GM21576 (cell line): ENCODE results near the gene TIMM44.
A peak's percentile ranks its signal among the peaks of the same experiment; 100 is the strongest.

Experiments
- ATAC-seq: cut with Tn5 transposase; IDR thresholded peaks from one replicate; pipeline ENCODE4 v1.9.1; 2021; ENCODE audit warnings: mild to moderate bottlenecking, moderate library complexity; ENCODE audit not compliant: unreplicated experiment

Gene TIMM44

GRCh38 chr19:7915250-7916102 lies 28.0 kb downstream of the TIMM44 start:
- ATAC-seq = no peak

GRCh38 chr19:7914598-7915045 lies 28.8 kb downstream of the TIMM44 start, which contains the start of gene TGFBR3L:
Gene TGFBR3L, plus strand, starts transcription at chr19:7914830.
- no peak for ATAC-seq

DNA sequence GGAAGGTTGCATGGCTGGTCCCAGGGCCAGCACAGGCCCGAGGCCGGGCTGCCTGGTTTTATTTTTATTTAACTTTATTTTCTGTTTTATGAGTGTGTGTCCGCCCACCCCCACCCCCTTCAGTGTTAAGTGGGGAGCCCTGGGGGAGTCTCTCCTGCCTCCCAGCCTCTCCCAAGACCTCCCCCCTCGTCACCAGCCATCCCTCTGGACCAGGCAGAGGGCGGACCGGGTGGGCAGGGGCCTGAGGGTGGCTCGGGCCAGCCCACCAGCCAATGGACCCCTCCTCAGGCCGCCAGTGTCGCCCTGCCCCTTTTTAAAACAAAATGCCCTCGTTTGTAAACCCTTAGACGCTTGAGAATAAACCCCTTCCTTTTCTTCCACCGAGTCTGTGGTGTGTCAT lies 29.4 kb downstream of the TIMM44 start:
- ATAC-seq = no peak

GRCh38 chr19:7913652-7914051 lies 29.8 kb downstream of the TIMM44 start:
- no peak for ATAC-seq

DNA sequence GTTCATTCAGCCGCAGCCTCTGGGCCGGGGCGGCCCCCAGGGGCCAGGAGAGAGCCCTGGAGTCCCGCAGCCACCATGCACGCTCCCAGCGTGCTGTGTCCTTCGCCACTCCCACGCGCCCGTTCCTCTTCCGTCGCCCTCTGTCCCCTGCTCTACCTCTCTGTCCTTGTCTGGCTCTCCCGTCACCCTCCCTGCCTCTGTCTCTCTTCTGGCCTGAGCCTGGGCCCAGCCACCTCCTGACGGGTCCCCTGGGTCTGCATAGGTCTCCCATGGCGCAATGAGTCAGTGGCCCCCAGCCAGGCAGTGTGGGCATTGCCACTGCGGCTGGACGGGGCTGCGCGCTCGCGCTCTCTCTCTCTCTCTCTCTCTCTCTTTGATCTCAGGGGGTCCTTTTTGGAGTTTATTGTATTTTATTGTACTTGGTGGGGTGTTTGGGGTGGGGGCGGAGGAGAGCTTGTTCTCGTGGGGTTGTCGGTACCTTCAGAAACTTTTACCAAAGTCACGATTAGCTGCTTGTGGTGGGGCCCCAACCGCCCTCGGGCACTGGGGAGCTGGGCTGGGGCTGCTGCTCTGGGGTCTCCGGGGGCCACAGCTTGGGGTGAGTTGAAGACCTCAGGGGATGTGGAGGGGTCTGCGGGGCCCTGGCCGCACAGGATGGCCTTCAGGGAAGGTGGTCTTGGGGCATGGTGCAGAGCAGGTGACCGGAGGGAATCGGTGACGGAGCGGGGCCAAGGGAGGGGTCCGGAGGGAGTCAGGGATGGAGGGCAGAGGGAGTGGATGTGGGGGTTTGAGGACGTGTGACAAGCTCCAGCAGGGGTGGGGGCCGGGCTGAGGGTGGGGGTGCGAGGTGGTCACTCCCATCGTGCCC lies 30.5 kb downstream of the TIMM44 start:
- ATAC-seq = no peak

DNA sequence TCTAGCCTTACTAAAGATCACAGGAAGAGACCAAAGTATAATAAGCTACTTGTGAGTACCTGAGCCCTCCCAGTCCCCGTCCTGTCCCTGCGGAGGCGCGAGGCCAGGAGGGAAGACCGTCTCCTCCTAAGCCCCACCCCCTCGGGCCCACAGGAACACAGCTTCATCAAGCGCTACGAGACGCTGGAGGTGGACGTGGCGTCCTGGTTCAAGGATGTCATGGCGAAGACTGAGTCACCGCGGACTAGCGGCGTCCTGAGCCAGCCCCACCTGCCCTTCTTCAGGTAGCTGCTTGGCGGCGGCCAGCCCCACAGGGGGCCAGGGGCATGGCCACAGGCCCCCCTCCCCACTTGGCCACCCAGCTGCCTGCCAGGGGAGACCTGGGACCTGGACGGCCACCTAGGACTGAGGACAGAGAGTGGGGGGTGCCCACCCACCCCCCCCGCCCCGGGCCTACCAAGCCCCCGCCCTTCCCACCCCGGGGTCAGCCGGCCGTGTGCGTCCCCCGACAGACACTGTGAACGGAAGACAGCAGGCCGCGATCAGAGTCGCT lies 31.2 kb downstream of the TIMM44 start:
- ATAC-seq = no peak

- ATAC-seq = no peak
These were observed 31.8 kb downstream of the TIMM44 start for GRCh38 chr19:7911508-7912143.

DNA sequence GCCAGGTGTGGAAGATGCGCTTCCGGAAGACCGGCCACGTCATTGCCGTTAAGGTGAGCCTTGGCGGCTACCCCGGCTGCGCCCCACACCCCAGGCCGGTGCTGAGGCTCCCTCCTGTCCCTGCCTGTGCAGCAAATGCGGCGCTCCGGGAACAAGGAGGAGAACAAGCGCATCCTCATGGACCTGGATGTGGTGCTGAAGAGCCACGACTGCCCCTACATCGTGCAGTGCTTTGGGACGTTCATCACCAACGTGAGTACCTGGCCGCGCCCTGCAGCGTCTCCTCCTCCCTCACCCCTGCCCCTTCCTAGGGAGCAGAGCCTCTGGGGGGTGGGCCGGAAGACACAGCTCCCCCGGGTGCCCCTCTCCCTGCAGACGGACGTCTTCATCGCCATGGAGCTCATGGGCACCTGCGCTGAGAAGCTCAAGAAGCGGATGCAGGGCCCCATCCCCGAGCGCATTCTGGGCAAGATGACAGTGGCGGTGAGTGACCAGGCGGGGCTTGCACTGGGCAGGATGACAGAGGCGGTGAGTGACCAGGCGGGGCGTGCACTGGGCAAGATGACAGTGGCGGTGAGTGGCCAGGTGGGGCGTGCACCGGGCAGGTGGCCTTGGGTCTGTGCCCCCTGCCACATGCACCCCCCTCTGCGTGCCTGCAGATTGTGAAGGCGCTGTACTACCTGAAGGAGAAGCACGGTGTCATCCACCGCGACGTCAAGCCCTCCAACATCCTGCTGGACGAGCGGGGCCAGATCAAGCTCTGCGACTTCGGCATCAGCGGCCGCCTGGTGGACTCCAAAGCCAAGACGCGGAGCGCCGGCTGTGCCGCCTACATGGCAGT lies 32.9 kb downstream of the TIMM44 start:
- no peak for ATAC-seq

GRCh38 chr19:7909471-7910067 lies 33.9 kb downstream of the TIMM44 start:
- no peak for ATAC-seq

DNA sequence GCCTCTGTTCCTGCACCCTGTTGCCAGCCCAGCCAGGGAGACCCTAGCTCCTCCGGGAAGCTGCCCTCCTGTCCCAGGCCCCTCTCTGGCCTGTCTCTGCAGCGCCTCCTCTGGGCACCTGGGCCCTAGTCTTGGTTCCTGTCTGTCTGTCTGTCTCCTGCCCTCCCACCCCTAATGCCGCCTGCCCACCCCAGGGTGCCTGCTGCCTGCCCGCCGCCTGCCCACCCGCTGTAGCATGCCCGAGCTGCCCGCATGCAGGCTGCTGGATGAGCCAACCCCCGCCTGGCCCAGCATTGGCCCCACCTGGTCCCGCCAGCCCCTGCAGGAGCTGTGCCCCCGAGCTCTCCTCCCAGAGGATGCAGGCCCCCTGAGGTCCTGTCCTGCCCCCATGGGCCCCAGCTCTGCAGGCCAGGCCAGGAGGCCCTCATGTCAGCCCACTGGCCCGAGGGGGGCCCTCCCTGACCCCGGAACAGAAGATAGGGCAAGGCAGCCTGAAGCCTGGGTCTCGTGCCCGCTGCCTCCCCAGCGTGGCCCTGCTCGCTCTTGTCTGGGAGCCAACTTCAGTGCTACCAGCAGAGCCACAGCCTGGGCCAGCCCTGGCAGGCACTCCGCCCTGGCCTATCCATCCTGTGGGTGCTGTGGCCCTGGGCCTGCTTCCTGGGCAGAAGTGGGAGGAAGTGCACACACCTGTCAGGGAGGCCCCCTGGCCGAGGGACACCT lies 34.6 kb downstream of the TIMM44 start:
- ATAC-seq = no peak

- no peak for ATAC-seq
These were observed 35.3 kb downstream of the TIMM44 start for GRCh38 chr19:7908078-7908699.

- ATAC-seq = no peak
These were observed 35.9 kb downstream of the TIMM44 start for GRCh38 chr19:7907544-7907943.

GRCh38 chr19:7907122-7907521 lies 36.3 kb downstream of the TIMM44 start:
- ATAC-seq = no peak

- no peak for ATAC-seq
These were observed 37.6 kb downstream of the TIMM44 start for GRCh38 chr19:7905859-7906258.

- no peak for ATAC-seq
These were observed 38.2 kb downstream of the TIMM44 start for GRCh38 chr19:7905268-7905667.

DNA sequence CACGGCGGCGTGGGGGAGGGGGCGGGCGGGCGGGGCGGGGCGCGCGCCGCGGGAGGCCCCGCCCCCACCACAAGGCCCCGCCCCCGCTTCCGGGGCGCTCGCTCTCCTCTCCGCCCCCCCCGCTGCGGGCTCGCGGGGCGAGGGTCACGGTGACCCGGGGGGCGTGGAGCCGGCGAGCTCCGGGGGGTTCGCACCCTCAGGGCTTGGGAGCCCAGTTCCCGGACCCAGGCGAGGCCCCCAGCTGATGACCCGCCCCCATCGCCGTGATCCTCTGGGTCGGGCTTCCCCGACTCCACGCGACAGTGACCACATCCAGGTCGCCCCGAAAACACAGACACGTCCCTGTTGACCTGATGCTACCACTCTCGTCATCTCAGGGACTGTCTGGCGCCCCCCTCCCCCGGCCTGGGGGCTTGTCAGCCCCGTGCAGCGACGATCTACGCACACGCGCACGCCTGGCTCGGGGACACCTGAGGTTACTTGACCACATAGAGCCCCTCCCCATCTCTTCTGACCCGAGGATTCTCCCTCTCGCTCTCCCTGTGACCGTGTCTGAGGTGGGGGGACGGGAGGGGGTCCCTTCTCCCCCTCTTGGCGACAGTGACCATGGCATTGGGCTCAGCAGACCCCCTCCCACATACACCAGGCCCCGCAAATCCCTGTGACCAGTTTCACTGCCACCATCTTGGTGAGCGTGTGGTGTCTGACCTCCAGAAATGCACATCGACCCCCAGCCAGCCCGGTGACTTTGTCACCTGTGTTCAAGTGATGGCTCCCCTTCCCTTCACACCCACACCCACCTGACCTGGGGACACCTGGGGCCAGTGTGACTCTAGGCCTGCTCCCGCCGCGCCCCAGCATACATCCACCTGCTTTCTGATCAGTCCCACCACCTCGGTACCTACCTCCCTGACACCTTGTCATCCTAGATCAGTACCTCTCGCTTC lies 39.1 kb downstream of the TIMM44 start:
- peak; percentile 29 for ATAC-seq

DNA sequence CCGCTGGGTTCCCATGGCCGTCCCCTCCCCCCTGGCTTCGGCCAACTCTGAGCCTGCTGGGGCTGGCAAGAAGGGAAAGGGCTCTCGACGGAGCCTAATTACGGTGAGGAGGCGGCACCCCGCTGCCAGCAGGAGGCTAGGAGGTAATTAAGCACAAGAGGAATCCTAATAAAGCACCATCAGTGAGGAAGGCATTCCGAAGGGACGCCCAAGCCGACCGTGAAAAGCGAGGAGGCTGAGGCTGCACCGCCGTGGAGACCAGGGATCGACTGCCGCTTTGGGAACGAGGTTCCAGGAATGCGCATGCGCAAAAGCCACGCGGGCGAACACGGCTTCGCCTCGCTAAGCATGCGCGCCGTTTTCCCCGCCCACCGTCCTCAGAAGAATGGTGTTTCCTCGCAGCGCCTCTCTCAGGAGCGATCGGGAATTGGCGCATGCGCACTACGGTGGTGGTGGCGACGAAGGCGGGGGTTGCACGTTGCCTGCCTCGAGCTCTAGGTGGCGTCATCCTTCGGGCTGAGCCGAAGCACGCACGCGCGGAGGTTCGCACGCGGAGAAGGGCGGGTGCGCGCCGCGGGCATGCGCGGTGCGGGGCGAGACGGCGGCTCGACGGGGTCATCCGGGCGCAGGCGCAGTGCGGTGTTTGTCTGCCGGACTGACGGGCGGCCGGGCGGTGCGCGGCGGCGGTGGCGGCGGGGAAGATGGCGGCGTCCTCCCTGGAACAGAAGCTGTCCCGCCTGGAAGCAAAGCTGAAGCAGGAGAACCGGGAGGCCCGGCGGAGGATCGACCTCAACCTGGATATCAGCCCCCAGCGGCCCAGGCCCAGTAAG lies 40.0 kb downstream of the TIMM44 start, which contains the start of gene MAP2K7:
MAP2K7 (plus strand) TSS at position 634 of the 830 bp plus-strand sequence; CDS start at position 702, 68 bp downstream.
- ATAC-seq = peak; percentile 82
